WI38 (cell line): ENCODE measurements around the gene AMFR.

ENCODE experiments used
- H3K4me3 ChIP-seq: 2 replicates; pipeline ENCODE4 v1.5.1; 2011; ENCODE audit warnings: low read depth, mild to moderate bottlenecking, control low read depth, low read length
- TF ChIP-seq, protein P1 (sequence below): IDR thresholded peaks from 2 replicates; pipeline ENCODE4 v1.5.1; 2012; ENCODE audit warnings: low read depth, mild to moderate bottlenecking, control low read depth, low read length

Gene AMFR

DNA sequence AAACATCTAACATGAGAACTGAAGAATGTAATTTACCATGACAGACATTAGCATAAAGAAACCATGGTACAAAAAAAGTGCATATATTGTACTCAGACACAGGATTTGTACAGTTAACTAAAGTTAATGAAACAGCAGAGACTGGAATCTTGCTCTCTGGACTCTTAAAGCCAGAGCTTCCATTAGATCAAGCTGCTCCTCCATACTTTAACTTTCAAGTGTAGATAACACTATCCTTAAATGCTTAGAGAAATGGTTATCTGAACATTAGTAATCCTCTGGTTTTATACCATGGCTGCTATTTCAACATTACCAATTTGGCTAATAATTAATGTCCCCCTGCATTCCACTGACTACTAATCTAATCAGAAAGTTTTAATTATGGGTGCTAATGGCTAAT, 22.7 kb upstream of the AMFR start:
- TF ChIP-seq, protein P1, sequence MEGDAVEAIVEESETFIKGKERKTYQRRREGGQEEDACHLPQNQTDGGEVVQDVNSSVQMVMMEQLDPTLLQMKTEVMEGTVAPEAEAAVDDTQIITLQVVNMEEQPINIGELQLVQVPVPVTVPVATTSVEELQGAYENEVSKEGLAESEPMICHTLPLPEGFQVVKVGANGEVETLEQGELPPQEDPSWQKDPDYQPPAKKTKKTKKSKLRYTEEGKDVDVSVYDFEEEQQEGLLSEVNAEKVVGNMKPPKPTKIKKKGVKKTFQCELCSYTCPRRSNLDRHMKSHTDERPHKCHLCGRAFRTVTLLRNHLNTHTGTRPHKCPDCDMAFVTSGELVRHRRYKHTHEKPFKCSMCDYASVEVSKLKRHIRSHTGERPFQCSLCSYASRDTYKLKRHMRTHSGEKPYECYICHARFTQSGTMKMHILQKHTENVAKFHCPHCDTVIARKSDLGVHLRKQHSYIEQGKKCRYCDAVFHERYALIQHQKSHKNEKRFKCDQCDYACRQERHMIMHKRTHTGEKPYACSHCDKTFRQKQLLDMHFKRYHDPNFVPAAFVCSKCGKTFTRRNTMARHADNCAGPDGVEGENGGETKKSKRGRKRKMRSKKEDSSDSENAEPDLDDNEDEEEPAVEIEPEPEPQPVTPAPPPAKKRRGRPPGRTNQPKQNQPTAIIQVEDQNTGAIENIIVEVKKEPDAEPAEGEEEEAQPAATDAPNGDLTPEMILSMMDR, result no peak
- H3K4me3 ChIP-seq, result no peak overlapping the region

DNA sequence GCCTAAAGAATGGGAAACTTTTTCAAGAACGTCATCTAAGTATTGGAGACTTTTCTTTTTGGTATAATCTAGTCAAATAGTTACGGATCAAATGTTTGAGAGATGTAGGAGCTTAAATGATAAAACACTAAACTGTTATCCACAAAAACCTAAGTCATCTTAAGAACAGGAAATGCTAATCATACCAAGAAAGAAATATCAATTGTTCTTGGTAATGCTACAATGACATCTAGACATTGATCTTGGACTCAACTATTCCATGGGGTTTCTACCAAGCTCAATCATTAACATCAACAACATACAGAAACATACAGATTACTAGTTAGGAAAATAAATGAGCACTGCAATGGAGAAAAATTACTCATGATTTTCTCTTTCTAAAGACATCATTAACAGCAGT, 21.9 kb upstream of the AMFR start:
- TF ChIP-seq, protein P1, result no peak

DNA sequence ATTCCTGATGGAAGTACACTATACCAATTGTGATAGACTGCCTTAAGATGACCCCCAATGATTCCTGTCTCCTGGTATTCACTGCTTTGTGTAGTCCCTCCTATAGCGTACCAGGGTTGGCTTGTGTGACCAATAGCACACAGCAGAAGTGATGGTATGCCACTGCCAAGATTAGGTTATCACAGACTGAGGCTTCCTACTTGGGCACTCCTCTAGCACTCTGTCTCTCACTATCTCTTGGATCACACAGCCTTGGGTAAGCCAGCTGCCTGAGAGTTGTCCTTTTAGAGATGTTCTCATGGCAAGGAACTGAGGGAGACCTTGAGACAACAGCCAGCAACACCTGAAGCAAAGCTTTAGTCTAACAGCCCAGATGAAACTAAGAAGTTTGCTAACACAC, 12.7 kb upstream of the AMFR start:
- TF ChIP-seq, protein P1, result no peak

More for the DNA sequence above, 21.9 kb upstream of the AMFR start:
- no peak overlapping the region for H3K4me3 ChIP-seq

DNA sequence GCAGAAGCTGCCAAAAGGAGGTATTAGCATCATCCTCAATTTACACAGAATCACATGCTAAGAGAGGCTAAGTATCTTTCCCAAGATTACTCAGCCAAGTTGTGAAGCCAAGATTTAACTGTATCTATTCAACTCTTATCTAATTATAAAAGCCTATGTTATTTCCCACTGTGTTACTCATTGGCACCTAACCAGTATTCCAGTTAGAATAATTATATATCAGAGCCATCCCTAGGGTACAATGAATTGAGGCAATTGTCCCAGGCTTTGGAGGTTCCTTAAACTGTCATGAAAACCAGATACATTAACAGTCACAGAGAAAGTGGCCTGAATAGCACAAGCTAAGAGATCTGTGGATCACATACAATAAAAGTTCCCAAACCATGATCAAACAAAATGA, 10.9 kb upstream of the AMFR start:
- TF ChIP-seq, protein P1, result no peak
- no peak overlapping the region for H3K4me3 ChIP-seq

More for the DNA sequence above, 12.7 kb upstream of the AMFR start:
- H3K4me3 ChIP-seq, result no peak overlapping the region

DNA sequence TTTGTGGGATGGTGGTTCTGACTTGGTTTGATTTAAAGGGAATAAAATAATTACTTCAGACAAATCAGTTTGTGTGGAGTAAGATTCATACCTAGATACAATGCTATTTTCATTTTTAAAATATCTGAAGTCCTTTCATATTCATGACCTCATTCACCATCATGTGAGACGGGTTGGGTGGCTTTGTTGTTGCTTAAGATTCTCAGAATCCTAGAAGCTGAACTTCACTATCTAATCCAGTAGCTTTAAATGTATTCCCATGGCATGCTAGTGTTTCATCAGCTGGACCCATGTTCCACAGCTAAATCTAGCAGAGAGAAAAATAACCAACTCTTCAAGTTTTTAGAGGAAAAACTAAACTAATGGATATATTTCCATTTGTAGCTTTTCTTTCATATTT, 2.7 kb upstream of the AMFR start:
- H3K4me3 ChIP-seq, result no peak overlapping the region
- TF ChIP-seq, protein P1, result no peak

DNA sequence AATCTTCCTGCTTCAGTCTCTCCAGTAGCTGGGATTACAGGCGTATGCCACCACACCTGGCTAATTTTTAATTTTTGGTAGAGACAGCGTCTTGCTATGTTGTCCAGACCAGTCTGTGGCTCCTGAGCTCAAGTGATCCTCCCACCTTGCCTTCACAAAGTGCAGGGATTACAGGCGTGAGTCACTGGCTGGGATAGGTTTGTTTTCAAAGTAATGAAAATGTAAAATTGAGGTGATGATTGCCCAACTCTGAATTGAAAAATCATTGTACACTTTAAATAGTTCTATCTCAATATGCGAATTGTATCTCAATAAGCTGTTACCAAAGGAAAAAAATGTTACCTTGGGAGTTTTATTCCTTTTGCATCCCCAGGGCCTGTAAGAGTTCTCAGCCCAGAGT, 1.2 kb upstream of the AMFR start:
- TF ChIP-seq, protein P1, result no peak
- no peak overlapping the region for H3K4me3 ChIP-seq

DNA sequence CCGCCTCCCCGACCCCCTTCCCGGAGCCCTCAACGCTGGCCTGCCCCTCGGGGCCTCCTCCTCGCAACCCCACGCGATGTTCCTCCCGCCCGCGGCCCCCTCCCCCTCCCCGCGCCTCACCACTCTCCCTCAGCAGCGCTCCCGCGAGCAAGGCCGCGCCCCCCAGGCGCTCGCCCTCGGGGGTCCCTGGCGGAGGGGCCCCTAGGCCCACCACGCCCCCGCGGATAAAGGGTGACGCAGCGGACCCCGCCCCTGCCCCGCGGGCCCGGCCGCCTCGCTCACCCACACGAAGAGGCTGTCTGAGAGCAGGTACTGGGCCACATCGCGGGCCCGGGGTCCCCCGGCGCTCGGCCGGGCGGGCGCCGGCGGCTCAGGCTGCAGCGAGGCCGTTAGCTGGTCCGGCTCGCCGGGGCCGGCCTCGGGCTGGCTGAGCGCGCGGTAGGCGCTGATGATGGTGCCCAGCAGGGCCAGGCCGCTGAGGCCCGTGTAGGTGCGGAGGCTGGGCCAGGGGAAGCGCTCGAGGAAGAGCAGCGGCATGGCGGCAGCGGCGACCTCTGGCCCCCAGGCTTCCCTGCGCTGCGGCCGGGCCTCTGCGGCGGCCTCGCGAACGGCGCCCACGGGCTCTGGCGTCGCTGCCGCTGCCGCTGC, 430 bp downstream of the AMFR start:
- H3K4me3 ChIP-seq, result peak overlapping the region; percentile 78
- TF ChIP-seq, protein P1, result no peak
